Erythroblast (primary cell): ENCODE results near the gene ARL4D.

Source experiments
- GATA1 ChIP-seq: IDR thresholded peaks from 2 replicates; pipeline ENCODE4 v1.6.1; 2011; ENCODE audit warnings: low read depth, mild to moderate bottlenecking, control low read depth, low read length, moderate library complexity
- POLR2A ChIP-seq: IDR thresholded peaks from 2 replicates; pipeline ENCODE4 v1.6.1; 2011; ENCODE audit warnings: mild to moderate bottlenecking, low read length

GRCh38 chr17:43382776-43383175, 16.0 kb upstream of the ARL4D start:
- TF ChIP-seq POLR2A (no peak), GATA1 (no peak)
